Neural cell (in vitro differentiated cells): Measurements from ENCODE around the gene PAQR5. TPM values are rescaled to one million over a fixed set of nuclear protein-coding genes. Genes with fewer than 3 reads are reported as not detected.
A peak's percentile ranks its signal among the peaks of the same experiment; 100 is the strongest.
"Not testable (repeated sequence)": the region's sequence is repeated elsewhere in the genome, so short reads cannot be mapped to it uniquely, and the experiment has no call there.

Experiments
- H2AFZ ChIP-seq: fragments of 200-600, 300-800 bp; sonication (generic), shearing (Covaris generic); 2 replicates; pipeline ENCODE4 v1.6.0; 2014; ENCODE audit warnings: low read depth, mild to moderate bottlenecking, antibody characterized with exemption, low read length, moderate library complexity
- H3F3A ChIP-seq: fragments of 200-600 bp; shearing (Covaris generic); 2 replicates; pipeline ENCODE4 v1.6.1; 2016; ENCODE audit warnings: mild to moderate bottlenecking, moderate library complexity, mixed read lengths, antibody characterized with exemption, low read length; ENCODE audit not compliant: insufficient read depth, poor library complexity, severe bottlenecking
- H3K27ac ChIP-seq: fragments of 200-600, 300-800 bp; sonication (generic), shearing (Covaris generic); 2 replicates; pipeline ENCODE4 v1.5.1; 2014; ENCODE audit warnings: mild to moderate bottlenecking, low read length, moderate library complexity
- H3K27me3 ChIP-seq: fragments of 300-800, 200-600 bp; sonication (generic), shearing (Covaris generic); 2 replicates; pipeline ENCODE4 v1.6.0; 2014; ENCODE audit warnings: mild to moderate bottlenecking, low read depth, low read length, moderate library complexity; ENCODE audit not compliant: insufficient read depth
- H3K36me3 ChIP-seq: fragments of 300-800, 200-600 bp; sonication (generic), shearing (Covaris generic); 2 replicates; pipeline ENCODE4 v1.5.1; 2014; ENCODE audit warnings: mild to moderate bottlenecking, antibody characterized with exemption, low read length, moderate library complexity; ENCODE audit not compliant: insufficient read depth
- H3K4me2 ChIP-seq: fragments of 300-800, 200-600 bp; sonication (generic), shearing (Covaris generic); 2 replicates; pipeline ENCODE4 v1.6.0; 2014; ENCODE audit warnings: mild to moderate bottlenecking, low read length
- H3K4me3 ChIP-seq: fragments of 300-800, 200-600 bp; sonication (generic), shearing (Covaris generic); 2 replicates; pipeline ENCODE4 v1.5.1; 2014; ENCODE audit warnings: mild to moderate bottlenecking, low read length, moderate library complexity
- H3K79me2 ChIP-seq: fragments of 200-600 bp; shearing (Covaris generic); replicated peaks from 2 replicates; pipeline ENCODE4 v1.6.0; 2014; ENCODE audit warnings: mild to moderate bottlenecking, low read length, moderate library complexity; ENCODE audit not compliant: insufficient read depth
- H3K9ac ChIP-seq: fragments of 300-800, 200-600 bp; sonication (generic), shearing (Covaris generic); 2 replicates; pipeline ENCODE4 v1.6.1; 2016; ENCODE audit warnings: mild to moderate bottlenecking, low read length, mixed read lengths
- H3K9me2 ChIP-seq: fragments of 200-600 bp; shearing (Covaris generic); 2 replicates; pipeline ENCODE4 v1.6.1; 2016; ENCODE audit warnings: mild to moderate bottlenecking, low read length, mixed read lengths; ENCODE audit not compliant: insufficient read depth
- H3K9me3 ChIP-seq: fragments of 200-600, 300-800 bp; sonication (generic), shearing (Covaris generic); 2 replicates; pipeline ENCODE4 v1.6.1; 2016; ENCODE audit warnings: mild to moderate bottlenecking, mixed run types, low read length, moderate library complexity, mixed read lengths
- H4K20me1 ChIP-seq: fragments of 200-600 bp; shearing (Covaris generic); 2 replicates; pipeline ENCODE4 v1.6.1; 2016; ENCODE audit warnings: mild to moderate bottlenecking, mixed run types; ENCODE audit not compliant: insufficient read depth
- EP300 ChIP-seq: fragments of 450-650 bp; conservative IDR thresholded peaks from 2 replicates; pipeline ENCODE4 v1.6.1; 2014; ENCODE audit warnings: antibody characterized with exemption, mild to moderate bottlenecking, moderate library complexity; ENCODE audit not compliant: poor library complexity, severe bottlenecking
- EZH2 ChIP-seq: fragments of 200-600, 300-800 bp; shearing (Covaris generic), sonication (generic); IDR thresholded peaks from 2 replicates; pipeline ENCODE4 v1.6.1; 2014; ENCODE audit warnings: antibody characterized with exemption, low read length, borderline replicate concordance, mild to moderate bottlenecking; ENCODE audit not compliant: insufficient read depth, poor library complexity, severe bottlenecking
- POLR2AphosphoS5 ChIP-seq: IDR thresholded peaks from 2 replicates; pipeline ENCODE4 v1.6.1; 2012
- SMC3 ChIP-seq: fragments of 450-650 bp; conservative IDR thresholded peaks from 2 replicates; pipeline ENCODE4 v1.6.1; 2014; ENCODE audit warnings: antibody characterized with exemption, mild to moderate bottlenecking, moderate library complexity; ENCODE audit not compliant: poor library complexity
- polyA plus RNA-seq: library from polyadenylated mRNA; depleted of rRNA; stranded (reverse); fragments of >200 nt; gene quantifications from 2 replicates; pipeline ENCODE4 v1.2.3, GENCODE V29; 2014
- TF ChIP-seq, protein P1 (sequence below): IDR thresholded peaks from 2 replicates; pipeline ENCODE4 v1.6.1; 2012; ENCODE audit warnings: borderline replicate concordance
- TF ChIP-seq, protein P2 (sequence below): fragments of 450-650 bp; IDR thresholded peaks from 2 replicates; pipeline ENCODE4 v1.5.1; 2014; ENCODE audit warnings: antibody characterized with exemption, mild to moderate bottlenecking, moderate library complexity; ENCODE audit not compliant: poor library complexity, severe bottlenecking

PAQR5 gene
- polyA plus RNA-seq, 1 donor from 2014 or later, result not detected

DNA sequence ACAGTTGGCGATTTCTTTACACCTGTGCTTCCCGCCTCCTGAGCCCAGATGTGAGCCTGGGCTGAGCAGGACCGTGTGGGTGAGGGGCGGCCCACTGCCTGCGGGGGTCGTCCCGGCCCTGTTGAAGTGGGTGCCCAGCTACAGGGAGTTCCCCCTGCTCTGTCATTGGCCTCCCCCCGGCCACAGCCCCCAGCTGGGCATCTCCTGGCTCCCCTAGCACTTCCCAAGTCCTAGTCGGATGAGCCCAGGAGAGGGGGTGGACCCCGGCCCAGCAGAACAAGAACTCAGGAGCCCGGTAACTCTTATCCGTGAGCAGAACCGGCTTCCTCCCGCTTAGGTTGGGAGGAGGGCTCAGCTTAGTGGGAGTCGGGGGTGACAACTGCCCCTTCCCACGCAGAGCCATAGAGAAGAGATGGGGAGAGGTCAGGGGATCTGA, 757 bp downstream of the PAQR5 start:
- Histone ChIP-seq H3K9ac (no peak overlapping the region), H4K20me1 (no peaks in the 10 kb centered on the region), H3K27me3 (peaks cover 43% of the 10 kb centered on the region), H3K4me3 (peak overlapping the region; percentile 57), H3K9me3 (no peaks in the 10 kb centered on the region), H3K36me3 (no peaks in the 10 kb centered on the region), H3K4me2 (no peak overlapping the region), H3K27ac (no peak overlapping the region), H3K9me2 (no peaks in the 10 kb centered on the region), H3K79me2 (no peaks in the 10 kb centered on the region), H2AFZ (no peak overlapping the region), H3F3A (no peaks in the 10 kb centered on the region)
- TF ChIP-seq, protein P1, sequence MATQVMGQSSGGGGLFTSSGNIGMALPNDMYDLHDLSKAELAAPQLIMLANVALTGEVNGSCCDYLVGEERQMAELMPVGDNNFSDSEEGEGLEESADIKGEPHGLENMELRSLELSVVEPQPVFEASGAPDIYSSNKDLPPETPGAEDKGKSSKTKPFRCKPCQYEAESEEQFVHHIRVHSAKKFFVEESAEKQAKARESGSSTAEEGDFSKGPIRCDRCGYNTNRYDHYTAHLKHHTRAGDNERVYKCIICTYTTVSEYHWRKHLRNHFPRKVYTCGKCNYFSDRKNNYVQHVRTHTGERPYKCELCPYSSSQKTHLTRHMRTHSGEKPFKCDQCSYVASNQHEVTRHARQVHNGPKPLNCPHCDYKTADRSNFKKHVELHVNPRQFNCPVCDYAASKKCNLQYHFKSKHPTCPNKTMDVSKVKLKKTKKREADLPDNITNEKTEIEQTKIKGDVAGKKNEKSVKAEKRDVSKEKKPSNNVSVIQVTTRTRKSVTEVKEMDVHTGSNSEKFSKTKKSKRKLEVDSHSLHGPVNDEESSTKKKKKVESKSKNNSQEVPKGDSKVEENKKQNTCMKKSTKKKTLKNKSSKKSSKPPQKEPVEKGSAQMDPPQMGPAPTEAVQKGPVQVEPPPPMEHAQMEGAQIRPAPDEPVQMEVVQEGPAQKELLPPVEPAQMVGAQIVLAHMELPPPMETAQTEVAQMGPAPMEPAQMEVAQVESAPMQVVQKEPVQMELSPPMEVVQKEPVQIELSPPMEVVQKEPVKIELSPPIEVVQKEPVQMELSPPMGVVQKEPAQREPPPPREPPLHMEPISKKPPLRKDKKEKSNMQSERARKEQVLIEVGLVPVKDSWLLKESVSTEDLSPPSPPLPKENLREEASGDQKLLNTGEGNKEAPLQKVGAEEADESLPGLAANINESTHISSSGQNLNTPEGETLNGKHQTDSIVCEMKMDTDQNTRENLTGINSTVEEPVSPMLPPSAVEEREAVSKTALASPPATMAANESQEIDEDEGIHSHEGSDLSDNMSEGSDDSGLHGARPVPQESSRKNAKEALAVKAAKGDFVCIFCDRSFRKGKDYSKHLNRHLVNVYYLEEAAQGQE, result no peak
- TF ChIP-seq EZH2 (no peak), EP300 (no peak)
- TF ChIP-seq, protein P2, sequence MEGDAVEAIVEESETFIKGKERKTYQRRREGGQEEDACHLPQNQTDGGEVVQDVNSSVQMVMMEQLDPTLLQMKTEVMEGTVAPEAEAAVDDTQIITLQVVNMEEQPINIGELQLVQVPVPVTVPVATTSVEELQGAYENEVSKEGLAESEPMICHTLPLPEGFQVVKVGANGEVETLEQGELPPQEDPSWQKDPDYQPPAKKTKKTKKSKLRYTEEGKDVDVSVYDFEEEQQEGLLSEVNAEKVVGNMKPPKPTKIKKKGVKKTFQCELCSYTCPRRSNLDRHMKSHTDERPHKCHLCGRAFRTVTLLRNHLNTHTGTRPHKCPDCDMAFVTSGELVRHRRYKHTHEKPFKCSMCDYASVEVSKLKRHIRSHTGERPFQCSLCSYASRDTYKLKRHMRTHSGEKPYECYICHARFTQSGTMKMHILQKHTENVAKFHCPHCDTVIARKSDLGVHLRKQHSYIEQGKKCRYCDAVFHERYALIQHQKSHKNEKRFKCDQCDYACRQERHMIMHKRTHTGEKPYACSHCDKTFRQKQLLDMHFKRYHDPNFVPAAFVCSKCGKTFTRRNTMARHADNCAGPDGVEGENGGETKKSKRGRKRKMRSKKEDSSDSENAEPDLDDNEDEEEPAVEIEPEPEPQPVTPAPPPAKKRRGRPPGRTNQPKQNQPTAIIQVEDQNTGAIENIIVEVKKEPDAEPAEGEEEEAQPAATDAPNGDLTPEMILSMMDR, result no peak

DNA sequence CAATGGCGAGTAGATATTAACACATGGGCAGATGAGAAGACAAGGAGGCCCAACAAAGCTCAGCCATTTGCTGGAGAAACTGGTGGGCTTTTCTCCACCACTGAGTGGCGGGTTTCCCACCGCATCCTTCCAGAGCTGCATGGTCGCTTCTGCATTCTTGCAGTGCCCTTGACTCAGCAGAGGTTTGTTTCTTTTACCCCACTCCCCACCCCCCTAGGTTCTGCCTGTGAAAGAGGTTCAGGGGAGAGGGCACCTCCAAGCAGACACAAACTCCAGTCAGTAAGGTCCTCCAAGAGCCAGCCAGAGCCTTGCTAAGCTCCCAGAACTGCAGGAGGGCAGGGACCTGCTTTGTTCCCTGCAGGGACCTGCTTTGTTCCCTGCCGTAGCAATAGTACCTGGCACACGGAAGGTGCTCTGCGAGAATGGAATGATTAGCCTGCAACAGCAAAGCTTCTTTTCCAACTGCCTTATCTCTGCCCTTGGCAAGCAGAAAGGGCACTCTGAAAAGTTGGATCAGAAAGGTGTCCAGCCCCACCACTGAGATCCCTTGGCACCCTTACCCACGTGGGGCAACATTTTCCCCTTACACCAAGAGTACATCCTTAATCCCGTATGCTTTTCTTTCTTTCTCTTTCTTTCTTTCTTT, 1.4 kb downstream of the PAQR5 start:
- H3K27me3 ChIP-seq, result peaks cover 43% of the 10 kb centered on the region
- H3K27ac ChIP-seq, result no peak overlapping the region
- no peaks in the 10 kb centered on the region for H3F3A ChIP-seq
- H3K9me2 ChIP-seq, result no peaks in the 10 kb centered on the region
- H3K79me2 ChIP-seq, result no peaks in the 10 kb centered on the region
- H3K4me3 ChIP-seq, result no peak overlapping the region
- H2AFZ ChIP-seq, result no peak overlapping the region
- no peak for TF ChIP-seq SMC3
- TF ChIP-seq POLR2AphosphoS5, result no peak
- no peak for TF ChIP-seq EZH2
- TF ChIP-seq, protein P1, result no peak
- no peaks in the 10 kb centered on the region for H3K36me3 ChIP-seq
- H4K20me1 ChIP-seq, result no peaks in the 10 kb centered on the region
- no peak overlapping the region for H3K9ac ChIP-seq
- no peaks in the 10 kb centered on the region for H3K9me3 ChIP-seq
- no peak overlapping the region for H3K4me2 ChIP-seq

DNA sequence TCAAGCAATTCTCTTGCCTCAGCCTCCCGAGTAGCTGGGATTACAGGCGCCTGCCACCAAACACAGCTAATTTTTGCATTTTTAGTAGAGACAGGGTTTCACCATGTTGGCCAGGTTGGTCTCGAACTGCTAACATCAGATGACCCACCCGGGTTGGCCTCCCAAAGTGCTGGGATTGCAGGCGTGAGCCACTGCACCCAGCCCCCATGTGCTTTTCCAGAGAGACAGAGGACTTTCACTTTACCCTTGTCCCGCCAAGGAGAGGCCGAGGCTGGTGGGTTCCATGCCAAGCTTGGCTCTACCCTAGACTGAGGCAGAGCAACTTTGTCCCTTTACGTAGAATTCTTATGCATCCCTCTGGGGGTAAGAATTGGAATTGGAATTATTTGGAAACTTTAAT, 2.4 kb downstream of the PAQR5 start:
- H3K4me3 ChIP-seq, H3K9me2 ChIP-seq, H3K27ac ChIP-seq, H3K4me2 ChIP-seq, H2AFZ ChIP-seq, H3F3A ChIP-seq, H3K79me2 ChIP-seq, H3K9ac ChIP-seq, H3K9me3 ChIP-seq, H3K36me3 ChIP-seq, H4K20me1 ChIP-seq: not testable (repeated sequence)
- peaks cover 43% of the 10 kb centered on the region for H3K27me3 ChIP-seq

DNA sequence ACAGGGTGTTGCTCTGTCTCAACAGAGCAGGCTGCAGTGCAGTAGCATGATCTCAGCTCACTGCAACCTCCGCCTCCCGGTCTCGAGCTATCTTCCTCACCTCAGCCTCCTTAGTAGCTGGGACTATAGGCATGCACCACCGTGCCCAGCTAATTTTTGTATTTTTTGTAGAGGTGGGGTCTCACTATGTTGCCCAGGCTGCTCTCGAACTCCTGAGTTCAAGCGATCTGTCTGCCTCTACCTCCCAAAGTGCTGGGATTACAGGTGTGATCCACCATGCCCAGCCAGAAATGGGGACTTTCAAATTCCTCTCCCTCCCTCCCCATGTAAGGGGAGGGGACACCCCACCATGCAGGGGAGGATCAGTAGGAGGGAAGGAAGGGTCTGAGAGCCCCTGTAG, 3.4 kb downstream of the PAQR5 start:
- H3K9ac ChIP-seq, H4K20me1 ChIP-seq: not testable (repeated sequence)
- peaks cover 41% of the 10 kb centered on the region for H3K27me3 ChIP-seq

More for the DNA sequence above, 3.4 kb downstream of the PAQR5 start:
- H2AFZ ChIP-seq, H3F3A ChIP-seq, H3K4me2 ChIP-seq, H3K36me3 ChIP-seq, H3K79me2 ChIP-seq, H3K9me3 ChIP-seq, H3K9me2 ChIP-seq, H3K27ac ChIP-seq, H3K4me3 ChIP-seq: not testable (repeated sequence)
